HT1080 (cell line): Measurements from ENCODE around the gene USHBP1. TPM values are rescaled to one million over a fixed set of nuclear protein-coding genes. Genes with fewer than 3 reads are reported as not detected.

Source experiments
- DNase-seq: peaks from one replicate; pipeline ENCODE4 v3.0.0-alpha.2; 2015; ENCODE audit warnings: low read depth
- total RNA-seq: library from RNA; depleted of rRNA; stranded (reverse); fragments of >200 nt; shearing (Covaris generic); gene quantifications from 2 replicates; pipeline ENCODE4 v1.2.3, GENCODE V29; 2014; rRNA removed

Gene USHBP1
- total RNA-seq, 1 experiment from 2014 or later: not detected

DNA sequence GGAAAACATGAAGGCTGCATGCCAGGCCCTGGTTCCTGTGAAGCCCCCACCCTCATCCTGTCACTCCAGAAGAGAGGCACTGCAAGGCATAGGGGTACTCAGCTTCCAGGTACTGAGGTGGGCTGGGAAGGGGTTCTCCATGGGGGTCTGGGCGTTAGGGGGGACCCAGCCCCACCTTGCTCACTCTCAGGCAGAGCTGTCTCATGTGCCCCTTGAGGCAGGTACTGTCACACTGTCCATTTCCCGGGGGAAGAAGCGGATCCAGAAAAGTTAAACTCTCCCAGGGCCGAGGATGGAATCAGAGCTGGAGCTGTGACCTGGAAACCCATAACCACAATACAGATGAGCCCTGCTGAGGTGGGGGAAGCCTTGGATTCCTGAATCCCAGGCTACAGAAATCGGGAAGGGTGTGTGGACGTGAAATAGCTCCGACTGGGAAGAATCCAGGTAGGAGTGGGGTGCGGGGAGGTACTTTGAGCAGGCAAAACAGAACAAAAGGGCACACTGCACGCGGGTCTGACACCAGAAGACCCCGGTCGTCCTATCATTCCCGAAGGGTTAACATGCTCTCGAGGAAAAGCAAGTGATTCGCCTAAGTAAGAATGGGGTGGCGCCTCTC lies 49.9 kb downstream of the USHBP1 start:
- no peak for DNase-seq

DNA sequence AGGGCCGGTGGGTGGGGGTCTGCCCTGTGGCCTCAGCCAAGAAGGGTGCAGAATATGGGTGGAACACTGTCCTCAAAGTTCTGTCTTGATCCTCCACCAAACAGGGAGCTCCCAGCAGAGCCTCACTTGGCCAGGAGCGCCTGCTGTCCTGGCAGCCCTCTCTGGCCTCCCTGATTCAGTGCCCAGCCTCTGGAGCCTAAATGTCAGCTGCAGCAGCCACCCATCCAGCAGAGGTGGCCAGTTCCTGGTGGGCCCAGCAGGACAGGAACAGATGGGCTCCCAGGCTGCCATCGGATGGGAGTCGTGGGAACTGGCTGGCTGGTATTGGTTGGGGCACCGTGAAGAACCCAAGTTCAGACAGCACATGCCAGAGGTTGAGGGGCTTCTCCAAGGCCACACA lies 51.2 kb downstream of the USHBP1 start:
- DNase-seq: no peak

DNA sequence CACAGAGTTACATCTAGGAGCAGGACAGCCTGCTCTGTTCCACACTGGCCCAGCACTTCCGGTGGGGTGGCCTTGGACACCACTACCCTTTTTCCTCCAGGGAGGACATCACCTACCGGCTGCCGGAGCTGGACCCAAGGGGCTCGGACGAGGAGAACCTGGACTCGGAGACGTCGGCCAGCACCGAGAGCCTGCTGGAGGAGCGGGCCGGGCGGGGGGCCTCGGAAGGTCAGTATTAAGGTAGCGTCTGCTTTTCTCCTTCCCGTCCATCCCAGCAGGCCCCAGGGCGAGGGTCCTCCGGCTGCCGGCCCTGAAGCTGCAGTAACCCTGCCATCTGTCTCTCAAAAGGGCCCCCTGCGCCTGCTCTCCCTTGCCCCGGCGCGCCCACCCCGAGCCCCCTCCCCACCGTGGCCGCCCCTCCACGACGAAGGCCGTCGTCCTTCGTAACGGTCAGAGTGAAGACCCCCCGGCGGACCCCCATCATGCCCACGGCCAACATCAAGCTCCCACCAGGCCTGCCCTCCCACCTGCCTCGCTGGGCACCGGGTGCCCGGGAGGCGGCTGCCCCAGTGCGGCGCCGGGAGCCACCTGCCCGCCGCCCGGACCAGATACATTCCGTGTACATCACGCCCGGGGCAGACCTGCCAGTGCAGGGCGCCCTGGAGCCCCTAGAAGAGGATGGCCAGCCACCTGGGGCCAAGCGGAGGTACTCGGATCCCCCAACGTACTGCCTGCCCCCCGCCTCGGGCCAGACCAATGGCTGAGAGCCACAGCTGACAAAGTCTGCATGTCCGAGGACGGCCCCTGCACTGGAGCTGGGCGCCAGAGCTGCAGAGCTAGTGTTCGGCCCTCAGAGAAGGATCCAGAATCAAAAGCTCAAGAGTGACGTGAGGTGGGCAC lies 52.7 kb downstream of the USHBP1 start:
- no peak for DNase-seq

DNA sequence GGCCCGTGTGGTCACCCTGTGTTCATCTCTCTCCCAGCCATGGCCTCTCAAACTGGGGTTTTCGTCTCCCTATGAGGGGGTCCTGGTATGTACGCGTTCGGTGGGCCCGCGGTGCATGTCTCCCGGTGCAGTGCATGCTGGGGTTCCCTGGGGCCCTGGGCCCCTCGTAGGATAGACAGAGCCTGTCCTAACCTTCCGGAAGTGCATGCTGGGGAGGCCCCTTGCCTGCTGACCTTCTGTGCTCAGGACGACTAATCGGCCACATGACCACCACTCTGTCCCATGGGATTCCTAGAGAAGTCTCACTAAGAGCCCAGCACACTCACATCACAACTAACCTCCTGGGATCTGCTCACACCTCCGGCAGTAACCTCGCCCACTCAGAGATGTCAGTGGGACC lies 54.2 kb downstream of the USHBP1 start:
- no peak for DNase-seq

DNA sequence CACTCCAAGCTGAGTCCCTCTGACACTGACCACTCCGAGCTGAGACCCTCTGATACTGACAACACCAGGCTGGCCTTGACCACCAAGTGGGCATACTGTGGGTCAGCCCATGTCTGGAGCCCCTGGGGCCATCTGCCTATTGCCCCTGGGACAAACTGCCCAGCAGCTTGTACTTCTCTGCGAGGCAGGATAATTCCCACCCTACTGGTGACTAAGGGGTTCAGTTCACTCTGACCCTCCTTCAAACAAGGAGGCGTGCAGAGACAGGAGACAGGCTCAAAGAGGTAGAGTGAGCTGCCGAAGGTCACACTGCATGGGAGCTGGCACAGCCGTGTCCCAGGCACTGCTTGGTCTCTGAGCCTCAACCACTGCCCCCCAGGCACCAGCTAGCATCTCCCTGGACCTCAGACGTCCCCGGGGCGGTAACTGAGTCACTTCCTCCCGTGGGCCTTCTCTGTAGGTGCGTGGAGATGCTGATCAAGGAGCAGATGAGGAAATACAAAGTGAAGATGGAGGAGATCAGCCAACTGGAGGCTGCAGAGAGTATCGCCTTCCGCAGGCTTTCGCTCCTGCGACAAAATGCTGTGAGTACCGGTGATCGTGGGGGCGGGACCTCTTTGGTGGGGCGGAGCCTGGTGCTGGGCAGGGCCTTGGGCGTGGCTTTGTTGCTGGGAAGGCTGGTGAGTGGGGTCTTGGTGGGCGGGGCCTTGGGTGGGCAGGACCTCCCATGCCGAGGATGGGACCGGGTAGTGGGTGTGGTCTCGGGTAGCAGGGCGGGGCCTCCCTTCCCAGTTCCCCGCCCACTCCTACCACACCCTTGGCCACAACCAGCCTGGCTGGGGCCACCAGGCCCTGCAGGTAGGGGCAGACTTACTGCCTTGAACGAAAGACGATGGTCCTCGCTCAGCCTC lies 55.2 kb downstream of the USHBP1 start:
- DNase-seq: peak; percentile 59

DNA sequence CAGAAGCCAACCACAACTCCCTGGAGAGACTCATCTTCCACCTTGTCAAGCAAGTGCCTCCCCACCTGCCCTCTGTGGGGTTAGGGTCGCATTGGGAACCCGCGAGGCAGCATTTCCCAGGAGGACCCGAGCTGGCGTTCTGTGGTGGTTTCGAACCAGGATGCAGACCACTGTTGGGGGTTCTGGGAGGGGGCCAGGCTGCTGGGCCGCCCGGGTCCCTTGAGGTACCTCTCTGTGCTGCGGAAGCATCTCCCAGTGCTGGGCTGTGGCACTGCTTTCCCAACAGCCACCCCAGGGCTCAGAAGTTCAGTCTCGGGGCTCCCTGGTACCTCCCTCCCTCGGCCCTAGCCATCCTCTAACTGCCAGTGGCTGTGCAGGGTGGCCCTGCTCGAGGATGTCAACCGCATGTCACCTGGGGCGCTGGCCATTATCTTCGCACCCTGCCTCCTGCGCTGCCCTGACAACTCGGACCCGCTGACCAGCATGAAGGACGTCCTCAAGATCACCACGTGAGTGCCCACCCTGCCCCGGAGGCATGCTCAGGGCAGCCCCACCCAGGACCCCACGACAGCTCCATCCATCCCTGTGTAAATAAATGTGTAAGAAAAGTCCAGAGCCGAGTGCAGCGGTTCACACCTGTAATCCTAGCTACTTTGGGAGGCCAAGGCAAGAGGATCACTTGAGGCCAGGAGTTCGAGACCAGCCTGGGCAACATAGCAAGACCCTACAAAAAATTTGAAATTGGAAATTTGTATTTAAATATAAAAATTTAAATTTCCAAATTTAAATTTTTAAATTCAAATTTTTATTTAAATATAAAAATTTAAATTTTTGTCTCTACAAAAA lies 57.6 kb downstream of the USHBP1 start:
- DNase-seq: no peak

DNA sequence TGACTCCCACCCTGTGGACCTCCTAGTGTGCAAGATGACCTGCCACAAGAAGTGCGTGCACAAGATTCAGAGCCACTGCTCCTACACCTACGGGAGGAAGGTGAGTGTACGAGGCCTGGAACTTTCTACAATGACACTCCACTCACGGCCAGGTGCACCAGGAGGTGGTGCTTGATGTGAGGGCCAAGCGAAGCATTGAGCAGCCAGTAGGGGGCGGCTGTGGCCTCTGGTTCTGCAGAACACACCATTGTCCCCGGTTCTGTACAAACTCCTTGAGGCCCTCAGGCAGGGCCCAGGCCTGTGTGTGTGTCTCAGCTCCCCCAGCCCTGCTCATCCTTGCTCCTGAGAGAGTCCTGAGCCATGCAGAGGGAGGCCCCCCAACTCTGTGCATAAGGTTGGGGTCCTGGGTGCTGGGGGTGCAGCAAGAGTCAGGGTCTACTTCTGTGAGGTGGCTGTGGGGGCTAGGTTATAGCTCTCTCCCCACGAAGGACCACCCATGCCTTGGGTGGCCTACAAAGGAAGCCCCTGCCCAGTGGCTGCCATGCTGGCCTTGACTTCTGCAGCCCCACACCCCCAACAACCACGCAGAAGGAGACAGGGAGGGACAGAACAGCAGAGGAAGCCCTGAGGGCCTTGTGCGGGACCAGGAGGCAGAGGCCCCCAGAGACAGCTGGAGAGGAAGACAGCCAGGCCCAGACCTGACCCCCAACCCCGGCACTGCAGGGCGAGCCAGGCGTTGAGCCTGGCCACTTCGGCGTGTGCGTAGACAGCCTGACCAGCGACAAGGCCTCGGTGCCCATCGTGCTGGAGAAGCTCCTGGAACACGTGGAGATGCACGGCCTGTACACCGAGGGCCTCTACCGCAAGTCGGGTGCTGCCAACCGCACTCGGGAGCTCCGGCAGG lies 59.1 kb downstream of the USHBP1 start:
- DNase-seq: peak; percentile 41

DNA sequence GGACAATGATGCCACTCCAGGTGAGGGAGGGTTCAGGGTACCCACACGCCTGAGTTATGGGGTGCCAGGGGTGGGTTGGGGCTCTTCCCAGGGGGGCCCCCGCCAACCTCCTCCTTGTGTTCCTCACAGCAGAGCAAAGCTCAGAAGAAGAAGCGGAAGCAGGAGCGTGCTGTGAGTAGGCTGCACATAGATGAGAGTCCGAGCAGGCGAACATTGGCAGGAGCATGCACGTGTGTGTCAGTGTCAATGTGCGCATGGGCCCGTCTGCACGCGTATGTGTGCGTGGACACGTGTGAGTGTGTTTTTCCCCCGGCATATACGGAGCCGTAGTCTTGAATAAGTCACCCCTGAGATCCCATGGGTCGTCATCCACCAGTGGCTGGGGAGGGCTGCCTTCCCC lies 61.8 kb downstream of the USHBP1 start:
- DNase-seq: no peak

DNA sequence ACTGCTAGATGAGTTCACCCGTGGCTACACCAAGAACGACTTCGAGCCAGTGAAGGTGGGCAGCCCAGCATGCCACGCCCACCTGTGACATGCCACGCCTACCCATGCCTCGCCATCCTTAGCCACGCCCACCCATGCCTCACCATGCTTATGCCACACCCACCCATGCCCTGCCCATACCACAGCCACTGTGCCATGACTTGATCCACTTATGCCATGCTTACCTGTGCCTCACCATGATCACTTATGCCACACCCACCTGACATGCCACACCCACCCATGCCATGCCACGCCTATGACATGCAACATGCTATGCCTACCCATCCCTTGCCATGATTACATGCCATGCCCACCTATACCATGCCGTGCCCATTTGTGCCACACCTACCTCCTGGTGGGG lies 62.3 kb downstream of the USHBP1 start:
- DNase-seq: no peak

DNA sequence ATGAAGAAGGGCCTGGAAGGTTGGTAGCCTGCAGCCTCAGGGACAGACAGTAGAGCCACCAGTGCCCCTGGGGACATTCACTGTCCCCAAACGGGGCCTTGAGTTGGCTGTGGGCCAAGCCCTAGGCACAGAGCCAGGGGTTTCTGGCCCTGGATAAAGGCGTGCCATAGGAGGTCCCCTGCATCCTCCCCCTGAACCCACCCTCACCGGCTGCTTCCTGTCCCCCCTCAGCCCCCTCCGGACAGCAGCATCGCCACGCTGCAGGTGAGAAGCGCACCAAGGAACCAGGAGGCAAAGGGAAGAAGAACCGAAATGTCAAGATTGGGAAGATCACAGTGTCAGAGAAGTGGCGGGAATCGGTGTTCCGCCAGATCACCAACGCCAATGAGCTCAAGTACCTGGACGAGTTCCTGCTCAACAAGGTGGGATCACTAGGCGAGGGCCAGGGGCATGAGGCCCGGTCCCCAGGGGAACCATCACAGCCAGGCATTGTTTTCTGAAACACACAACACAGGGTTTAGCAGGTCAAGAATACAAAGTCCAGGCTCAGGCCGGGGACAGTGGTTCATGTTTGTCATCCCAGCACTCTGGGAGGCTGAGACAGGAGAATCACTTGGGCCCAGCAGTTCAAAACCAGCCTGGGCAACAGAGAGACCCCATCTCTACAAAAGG lies 64.0 kb downstream of the USHBP1 start:
- no peak for DNase-seq

Other genes starting within 250 kb of the USHBP1 start
- gene CPAMD8, start 237.9 kb downstream of the USHBP1 start, total RNA-seq: not detected in 2 replicates
- gene HAUS8, start 189.3 kb downstream of the USHBP1 start, total RNA-seq: 10.1 and 11.1 TPM in 2 replicates
- 29.3 and 30.8 TPM in 2 replicates for gene MYO9B, start 189.0 kb downstream of the USHBP1 start, total RNA-seq
- 30.5 and 36.4 TPM in 2 replicates for gene USE1, start 49.4 kb downstream of the USHBP1 start, total RNA-seq
- 3.6 and 8.1 TPM in 2 replicates for gene OCEL1, start 38.5 kb downstream of the USHBP1 start, total RNA-seq
- gene NR2F6, start 18.8 kb downstream of the USHBP1 start, total RNA-seq: 84.2 and 89.7 TPM in 2 replicates
- gene BABAM1, start 2.7 kb upstream of the USHBP1 start, total RNA-seq: 248 and 260 TPM in 2 replicates
- 0.35 and 1.3 TPM in 2 replicates for gene ANKLE1, start 17.2 kb upstream of the USHBP1 start, total RNA-seq
- gene ABHD8, start 38.7 kb upstream of the USHBP1 start, total RNA-seq: 0.23 and 0.24 TPM in 2 replicates
- 111 and 122 TPM in 2 replicates for gene MRPL34, start 41.1 kb upstream of the USHBP1 start, total RNA-seq
- gene DDA1, start 44.8 kb upstream of the USHBP1 start, total RNA-seq: 33.0 and 48.1 TPM in 2 replicates
- gene ANO8, start 70.1 kb upstream of the USHBP1 start, total RNA-seq: 2.1 and 2.3 TPM in 2 replicates
- 38.2 and 43.3 TPM in 2 replicates for gene GTPBP3, start 72.8 kb upstream of the USHBP1 start, total RNA-seq
- gene PLVAP, start 112.6 kb upstream of the USHBP1 start, total RNA-seq: not detected in 2 replicates
- gene CCDC194, start 129.5 kb upstream of the USHBP1 start, total RNA-seq: not detected in 2 replicates
- 1.2 TPM in 1 of 2 replicates, not detected in the other for gene BST2, start 140.9 kb upstream of the USHBP1 start, total RNA-seq
- 72.1 and 78.0 TPM in 2 replicates for gene MVB12A, start 155.3 kb upstream of the USHBP1 start, total RNA-seq
- gene TMEM221, start 183.9 kb upstream of the USHBP1 start, total RNA-seq: not detected in 2 replicates
- gene NXNL1, start 196.2 kb upstream of the USHBP1 start, total RNA-seq: not detected in 2 replicates
- gene SLC27A1, start 205.8 kb upstream of the USHBP1 start, total RNA-seq: 8.9 and 9.1 TPM in 2 replicates
- gene PGLS, start 246.9 kb upstream of the USHBP1 start, total RNA-seq: 61.6 and 75.0 TPM in 2 replicates